ENCODE measurements around the gene PTCD3.

Gene PTCD3

GRCh38 chr2:86170449-86170848 lies 64.4 kb downstream of the PTCD3 start:
- DNase-seq (ENCODE audit: low spot score): no peak
- TF ChIP-seq CTCF (IDR thresholded peaks at IDR 0.05; ENCODE audit: extremely low read depth, missing control alignments): no peak

GRCh38 chr2:86171295-86171694 lies 65.3 kb downstream of the PTCD3 start:
- no peak for DNase-seq (ENCODE audit: low spot score)
- TF ChIP-seq CTCF (IDR thresholded peaks at IDR 0.05; ENCODE audit: extremely low read depth, missing control alignments): no peak

GRCh38 chr2:86172610-86173009 lies 66.6 kb downstream of the PTCD3 start:
- TF ChIP-seq CTCF (IDR thresholded peaks at IDR 0.05; ENCODE audit: extremely low read depth, missing control alignments): no peak
- no peak for DNase-seq (ENCODE audit: low spot score)

- DNase-seq (ENCODE audit: low spot score): no peak
- no peak for TF ChIP-seq CTCF (IDR thresholded peaks at IDR 0.05; ENCODE audit: extremely low read depth, missing control alignments)
Measured at GRCh38 chr2:86174445-86174844, 68.4 kb downstream of the PTCD3 start.

GRCh38 chr2:86175828-86176227 lies 69.8 kb downstream of the PTCD3 start:
- DNase-seq (ENCODE audit: low spot score): no peak
- TF ChIP-seq CTCF (IDR thresholded peaks at IDR 0.05; ENCODE audit: extremely low read depth, missing control alignments): no peak

- DNase-seq (ENCODE audit: low spot score): no peak
- no peak for TF ChIP-seq CTCF (IDR thresholded peaks at IDR 0.05; ENCODE audit: extremely low read depth, missing control alignments)
Measured at GRCh38 chr2:86176597-86176996, 70.6 kb downstream of the PTCD3 start.

GRCh38 chr2:86185517-86186212 lies 79.6 kb downstream of the PTCD3 start:
- no peak for TF ChIP-seq CTCF (IDR thresholded peaks at IDR 0.05; ENCODE audit: extremely low read depth, missing control alignments)
- no peak for DNase-seq (ENCODE audit: low spot score)

All from GM20000 (cell line).